K562 (cell line): ENCODE measurements around the gene TXLNA. TPM values are rescaled to one million over a fixed set of nuclear protein-coding genes. Genes with fewer than 3 reads are reported as not detected.

Experiments
- BHLHE40 ChIP-seq: IDR thresholded peaks from 2 replicates; pipeline ENCODE4 v1.6.1; 2011; ENCODE audit warnings: low read length, improper control_type of control experiment
- CHAMP1 ChIP-seq: fragments of 450-650 bp; IDR thresholded peaks from 2 replicates; pipeline ENCODE4 v1.6.1; 2016; ENCODE audit warnings: mild to moderate bottlenecking
- COPS2 ChIP-seq: fragments of 450-650 bp; conservative IDR thresholded peaks from 2 replicates; pipeline ENCODE4 v1.6.1; 2016; ENCODE audit warnings: mild to moderate bottlenecking, moderate library complexity
- DEAF1 ChIP-seq: fragments of 450-650 bp; formaldehyde crosslinking; IDR thresholded peaks from 2 replicates; pipeline ENCODE4 v1.4.0; 2020; ENCODE audit warnings: mild to moderate bottlenecking, moderate library complexity
- DNMT1 ChIP-seq: fragments of 450-650 bp; IDR thresholded peaks from 2 replicates; pipeline ENCODE4 v1.6.1; 2016; ENCODE audit warnings: antibody characterized with exemption, mild to moderate bottlenecking
- E2F1 ChIP-seq: sonication (generic); formaldehyde crosslinking; IDR thresholded peaks from 2 replicates; pipeline ENCODE4 v1.8.1; 2023; ENCODE audit warnings: mild to moderate bottlenecking, missing genetic modification reagents, moderate library complexity
- E2F4 ChIP-seq: sonication (generic); formaldehyde crosslinking; IDR thresholded peaks from 2 replicates; pipeline ENCODE4 v1.8.0; 2022; ENCODE audit warnings: mild to moderate bottlenecking, low read depth, missing genetic modification reagents
- ELK3 ChIP-seq: fragments of 450-650 bp; formaldehyde crosslinking; IDR thresholded peaks from 2 replicates; pipeline ENCODE4 v1.4.0; 2020; ENCODE audit warnings: mild to moderate bottlenecking
- HMGXB4 ChIP-seq: sonication (generic); formaldehyde crosslinking; IDR thresholded peaks from 2 replicates; pipeline ENCODE4 v1.8.1; 2023; ENCODE audit warnings: mild to moderate bottlenecking, missing genetic modification reagents
- MBD2 ChIP-seq: sonication (generic); IDR thresholded peaks from 2 replicates; pipeline ENCODE4 v1.6.1; 2016; ENCODE audit warnings: low read depth, borderline replicate concordance
- RCOR1 ChIP-seq, 2 experiments: IDR thresholded peaks; 2 replicates each; pipeline ENCODE4 v1.6.1; 2012; ENCODE audit warnings: low read depth in 2 of 2, low read length in 2 of 2, borderline replicate concordance in 1 of 2, improper control_type of control experiment in 1 of 2
- SMARCA4 ChIP-seq: fragments of 450-650 bp; IDR thresholded peaks from 2 replicates; pipeline ENCODE4 v1.6.1; 2016
- SMARCA5 ChIP-seq: fragments of 450-650 bp; IDR thresholded peaks from 2 replicates; pipeline ENCODE4 v1.6.1; 2016
- YY1 ChIP-seq, 3 experiments: IDR thresholded peaks; 2 replicates each; pipeline ENCODE4 v1.6.1; 2011; ENCODE audit warnings: low read length in 2 of 3, mild to moderate bottlenecking in 2 of 3, moderate library complexity in 2 of 3, borderline replicate concordance in 1 of 3, control low read depth in 1 of 3, low read depth in 1 of 3; ENCODE audit not compliant: insufficient read depth in 3 of 3, insufficient replicate concordance in 2 of 3, control insufficient read depth in 1 of 3, insufficient read length in 1 of 3; ENCODE audit errors: extremely low read depth in 1 of 3
- ZNF143 ChIP-seq: sonication (generic); formaldehyde crosslinking; IDR thresholded peaks from 2 replicates; pipeline ENCODE4 v1.9.0; 2022; ENCODE audit warnings: mild to moderate bottlenecking, missing genetic modification reagents
- ZNF584 ChIP-seq: fragments of 200-800 bp; sonication (Bioruptor generic); IDR thresholded peaks from 2 replicates; pipeline ENCODE4 v1.6.1; 2016; ENCODE audit warnings: low read depth, mild to moderate bottlenecking, missing genetic modification characterization, missing compliant biosample characterization
- ZNF766 ChIP-seq: fragments of 200-800 bp; sonication (Bioruptor generic); conservative IDR thresholded peaks from 2 replicates; pipeline ENCODE4 v1.6.1; 2016; ENCODE audit warnings: missing genetic modification characterization, missing compliant biosample characterization
- polyA plus RNA-seq, 8 experiments: library from polyadenylated mRNA; depleted of rRNA in 4 of 8; stranded (reverse) in 5 of 8; unstranded in 3 of 8; fragments of >200 nt; fragmentation: Nextera tagmentation in 2 of 8; fragmentation: Illumina TruSeq in 1 of 8; extraction: Ambion mirVana in 2 of 8; extraction: Trizol in 1 of 8; gene quantifications; 2 replicates each; pipeline versions ENCODE4 v1.2.1 to v1.2.3, GENCODE V29; 2011 to 2014; ENCODE audit warnings: inconsistent platforms in 1 of 8, missing spikeins in 1 of 8
- total RNA-seq, 7 experiments: library from RNA; depleted of rRNA in 6 of 7; stranded (reverse); fragments of >200 nt in 6 of 7; fragmentation: Illumina TruSeq in 2 of 7; extraction: Trizol in 2 of 7; gene quantifications; 2 replicates each; pipeline versions ENCODE4 v1.2.1 to v1.2.3, GENCODE V29; 2011 to 2021; ENCODE audit warnings: low replicate concordance in 1 of 7

Gene TXLNA
- total and polyA plus RNA-seq, 9 of the 15 experiments (the other 6 are each of a cell fraction or from before 2014, with no cell fraction given): 9.2 to 54.5 (median 39.3) TPM

GRCh38 chr1:32215629-32216480, 36.4 kb downstream of the TXLNA start (continued):
- TF ChIP-seq E2F4 (CRISPR knock-in tag) (no peak), RCOR1 (IDR thresholded peaks at IDR 0.05; ENCODE audit: borderline replicate concordance in 1 of 2, low read depth in 2 of 2, low read length in 2 of 2) (0 out of 4 replicates have a peak, but pooled peaks of 1 of the 2 experiments have one; percentile 46), BHLHE40 (no peak), E2F1 (CRISPR knock-in tag) (no peak), SMARCA4 (no peak), DNMT1 (no peak), YY1 (IDR thresholded peaks at IDR 0.05; ENCODE audit: borderline replicate concordance in 1 of 3, control insufficient read depth in 1 of 3, extremely low read depth in 1 of 3, insufficient read depth in 3 of 3, insufficient read length in 1 of 3, insufficient replicate concordance in 2 of 3, low read depth in 1 of 3, low read length in 2 of 3) (peak in 2 of 3 experiments; percentile 54 to 71), ZNF766 (CRISPR knock-in tag) (no peak), ZNF143 (CRISPR knock-in tag) (no peak), HMGXB4 (CRISPR knock-in tag) (no peak), MBD2 (no peak), ELK3 (CRISPR knock-in tag) (no peak), DEAF1 (CRISPR knock-in tag) (peak; percentile 72), COPS2 (no peak), ZNF584 (no peak), SMARCA5 (no peak), CHAMP1 (no peak)
